Choroid plexus epithelial cell (primary cell): Measurements from ENCODE around the gene FAR1.
"Not testable (repeated sequence)": the region's sequence is repeated elsewhere in the genome, so short reads cannot be mapped to it uniquely, and the experiment has no call there.

ENCODE experiments used
- DNase-seq: peaks from one replicate; pipeline ENCODE4 v3.0.0-alpha.2; 2010; ENCODE audit warnings: low read depth
- H3K4me3 ChIP-seq: 2 replicates; pipeline ENCODE4 v1.5.1; 2011; ENCODE audit warnings: low read depth, mild to moderate bottlenecking, control low read depth, low read length, moderate library complexity
- TF ChIP-seq, protein P1 (sequence below): conservative IDR thresholded peaks from 2 replicates; pipeline ENCODE4 v1.5.1; 2011; ENCODE audit warnings: low read depth, mild to moderate bottlenecking, control low read depth, inconsistent platforms, low read length, moderate library complexity

FAR1 gene, protein sequence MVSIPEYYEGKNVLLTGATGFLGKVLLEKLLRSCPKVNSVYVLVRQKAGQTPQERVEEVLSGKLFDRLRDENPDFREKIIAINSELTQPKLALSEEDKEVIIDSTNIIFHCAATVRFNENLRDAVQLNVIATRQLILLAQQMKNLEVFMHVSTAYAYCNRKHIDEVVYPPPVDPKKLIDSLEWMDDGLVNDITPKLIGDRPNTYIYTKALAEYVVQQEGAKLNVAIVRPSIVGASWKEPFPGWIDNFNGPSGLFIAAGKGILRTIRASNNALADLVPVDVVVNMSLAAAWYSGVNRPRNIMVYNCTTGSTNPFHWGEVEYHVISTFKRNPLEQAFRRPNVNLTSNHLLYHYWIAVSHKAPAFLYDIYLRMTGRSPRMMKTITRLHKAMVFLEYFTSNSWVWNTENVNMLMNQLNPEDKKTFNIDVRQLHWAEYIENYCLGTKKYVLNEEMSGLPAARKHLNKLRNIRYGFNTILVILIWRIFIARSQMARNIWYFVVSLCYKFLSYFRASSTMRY

DNA sequence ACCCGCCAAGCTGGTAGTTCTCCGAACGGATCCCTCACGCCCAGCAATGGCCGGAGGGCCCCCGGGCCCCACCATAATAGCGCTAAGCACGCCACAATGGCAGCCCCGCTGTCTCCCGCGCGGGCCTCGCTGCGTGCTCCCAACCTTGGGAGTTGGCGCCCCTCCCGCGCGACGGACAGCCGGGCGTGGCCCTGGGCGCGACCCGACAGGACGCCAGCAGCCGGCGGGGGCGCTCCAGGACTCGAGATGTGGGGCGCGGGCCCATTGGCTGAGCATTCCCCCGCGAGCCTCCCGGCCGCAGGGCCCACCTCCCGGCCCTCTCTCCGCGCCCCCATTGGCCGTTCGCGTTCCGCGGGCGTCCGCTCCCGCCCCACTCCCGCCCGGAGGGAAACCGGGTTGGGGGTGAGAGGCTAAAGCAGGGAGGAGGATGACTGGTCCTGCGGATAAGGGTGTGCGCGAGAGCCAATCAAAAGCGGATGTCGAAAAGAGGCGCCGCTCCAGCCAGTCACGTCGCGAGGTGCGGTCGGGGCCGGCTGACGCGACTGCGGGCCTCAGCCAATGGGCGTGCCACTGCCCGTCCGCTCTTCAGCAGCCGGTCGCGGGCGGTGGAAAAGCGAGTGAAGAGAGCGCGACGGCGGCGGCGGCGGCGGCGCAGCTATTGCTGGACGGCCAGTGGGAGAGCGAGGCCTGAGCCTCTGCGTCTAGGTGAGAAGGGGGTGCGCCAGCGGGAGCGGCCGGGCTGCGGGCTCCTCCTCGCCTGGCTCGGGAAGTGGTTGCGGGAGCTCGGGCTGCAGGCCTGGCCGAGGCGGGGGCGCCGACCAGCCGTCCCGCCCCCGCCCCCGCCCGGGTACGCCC is at the start of gene FAR1:
Gene FAR1, plus strand, starts transcription at position 567 of the 855 bp plus-strand sequence. CDS start 26,098 bp downstream, outside the sequence.
- TF ChIP-seq, protein P1, sequence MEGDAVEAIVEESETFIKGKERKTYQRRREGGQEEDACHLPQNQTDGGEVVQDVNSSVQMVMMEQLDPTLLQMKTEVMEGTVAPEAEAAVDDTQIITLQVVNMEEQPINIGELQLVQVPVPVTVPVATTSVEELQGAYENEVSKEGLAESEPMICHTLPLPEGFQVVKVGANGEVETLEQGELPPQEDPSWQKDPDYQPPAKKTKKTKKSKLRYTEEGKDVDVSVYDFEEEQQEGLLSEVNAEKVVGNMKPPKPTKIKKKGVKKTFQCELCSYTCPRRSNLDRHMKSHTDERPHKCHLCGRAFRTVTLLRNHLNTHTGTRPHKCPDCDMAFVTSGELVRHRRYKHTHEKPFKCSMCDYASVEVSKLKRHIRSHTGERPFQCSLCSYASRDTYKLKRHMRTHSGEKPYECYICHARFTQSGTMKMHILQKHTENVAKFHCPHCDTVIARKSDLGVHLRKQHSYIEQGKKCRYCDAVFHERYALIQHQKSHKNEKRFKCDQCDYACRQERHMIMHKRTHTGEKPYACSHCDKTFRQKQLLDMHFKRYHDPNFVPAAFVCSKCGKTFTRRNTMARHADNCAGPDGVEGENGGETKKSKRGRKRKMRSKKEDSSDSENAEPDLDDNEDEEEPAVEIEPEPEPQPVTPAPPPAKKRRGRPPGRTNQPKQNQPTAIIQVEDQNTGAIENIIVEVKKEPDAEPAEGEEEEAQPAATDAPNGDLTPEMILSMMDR = peak; percentile 36
- H3K4me3 ChIP-seq = peak within 1 kb of the TSS; percentile 85
- DNase-seq = peak; percentile 100

DNA sequence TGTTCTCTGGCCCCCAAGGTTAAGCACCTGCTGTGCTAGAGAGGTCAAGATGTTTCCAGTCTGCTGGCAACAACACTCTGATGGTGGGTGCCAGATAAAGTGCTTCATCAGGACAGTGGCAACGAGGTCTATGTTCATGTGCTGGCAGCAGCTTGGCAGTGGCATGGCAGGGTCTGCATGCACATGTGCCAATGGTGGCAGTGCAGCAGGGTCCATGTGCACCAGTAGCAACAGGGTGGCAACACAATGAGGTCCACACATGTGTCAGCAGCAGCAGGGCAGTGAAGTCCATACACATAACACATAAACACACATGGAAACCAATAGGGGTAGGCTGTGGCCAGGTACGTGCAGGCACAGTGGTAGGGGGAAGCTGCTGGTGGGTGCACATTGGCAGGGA is 48.4 kb upstream of the FAR1 start:
- no peak overlapping the region for H3K4me3 ChIP-seq
- no peak for DNase-seq
- TF ChIP-seq, protein P1 = no peak

DNA sequence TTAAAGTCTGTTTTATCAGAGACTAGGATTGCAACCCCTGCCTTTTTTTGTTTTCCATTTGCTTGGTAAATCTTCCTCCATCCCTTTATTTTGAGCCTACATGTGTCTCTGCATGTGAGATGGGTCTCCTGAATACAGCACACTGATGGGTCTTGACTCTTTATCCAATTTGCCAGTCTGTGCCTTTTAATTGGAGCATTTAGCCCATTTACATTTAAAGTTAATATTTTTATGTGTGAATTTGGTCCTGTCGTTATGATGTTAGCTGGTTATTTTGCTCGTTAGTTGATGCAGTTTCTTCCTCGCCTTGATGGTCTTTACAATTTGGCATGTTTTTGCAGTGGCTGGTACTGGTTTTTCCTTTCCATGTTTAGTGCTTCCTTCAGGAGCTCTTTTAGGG is 41.6 kb upstream of the FAR1 start:
- DNase-seq = not testable (repeated sequence)

DNA sequence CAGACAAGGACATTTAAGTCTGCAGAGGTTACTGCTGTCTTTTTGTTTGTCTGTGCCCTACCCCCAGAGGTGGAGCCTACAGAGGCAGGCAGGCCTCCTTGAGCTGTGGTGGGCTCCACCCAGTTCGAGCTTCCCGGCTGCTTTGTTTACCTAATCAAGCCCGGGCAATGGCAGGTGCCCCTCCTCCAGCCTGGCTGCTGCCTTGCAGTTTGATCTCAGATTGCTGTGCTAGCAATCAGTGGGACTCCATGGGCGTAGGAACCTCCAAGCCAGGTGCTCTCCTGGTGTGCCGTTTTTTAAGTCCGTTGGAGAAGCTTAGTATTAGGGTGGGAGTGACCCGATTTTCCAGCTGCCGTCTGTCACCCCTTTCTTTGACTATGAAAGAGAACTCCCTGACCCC is 39.8 kb upstream of the FAR1 start:
- H3K4me3 ChIP-seq, DNase-seq: not testable (repeated sequence)

More for the DNA sequence above, 41.6 kb upstream of the FAR1 start:
- H3K4me3 ChIP-seq = not testable (repeated sequence)

DNA sequence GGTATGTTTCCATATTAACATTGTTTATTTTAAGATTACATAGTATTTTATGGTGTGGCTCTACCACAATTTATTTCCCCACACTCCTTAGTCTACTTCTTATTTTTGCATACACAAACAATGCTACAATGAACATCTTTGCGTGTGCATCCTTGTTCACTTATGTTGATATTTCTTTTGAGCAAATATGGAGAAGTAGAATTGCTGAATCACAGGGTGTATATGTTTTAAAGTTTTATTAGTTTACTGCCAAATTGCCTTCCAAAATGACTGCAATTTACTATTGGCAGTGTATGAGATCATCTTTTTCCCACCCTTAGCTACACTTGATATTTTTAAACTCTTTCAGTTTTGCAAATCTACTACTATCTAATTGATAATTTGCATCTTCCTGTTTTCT is 38.7 kb upstream of the FAR1 start:
- no peak for DNase-seq
- TF ChIP-seq, protein P1 = no peak
- H3K4me3 ChIP-seq = no peak overlapping the region

DNA sequence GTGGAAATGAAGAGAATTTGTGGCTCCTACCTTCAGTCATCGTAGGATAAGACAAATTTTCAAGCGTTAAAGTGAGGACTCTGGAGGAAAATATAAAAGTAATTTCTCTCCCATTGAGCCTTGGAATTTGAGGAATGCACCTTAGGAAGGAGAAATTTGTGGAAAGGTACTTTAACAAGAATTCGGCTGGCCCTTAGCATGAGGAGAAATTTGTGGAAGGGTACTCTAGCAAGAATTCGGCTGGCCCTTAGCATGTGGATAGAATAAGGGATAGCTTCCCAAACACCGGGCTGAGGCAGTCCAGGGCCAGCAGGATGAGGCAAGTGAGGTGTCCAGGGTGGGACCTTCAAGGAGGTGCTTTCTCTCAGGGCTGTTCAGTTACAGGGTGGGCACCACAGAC is 33.2 kb upstream of the FAR1 start:
- TF ChIP-seq, protein P1 = no peak
- no peak for DNase-seq
- no peak overlapping the region for H3K4me3 ChIP-seq

DNA sequence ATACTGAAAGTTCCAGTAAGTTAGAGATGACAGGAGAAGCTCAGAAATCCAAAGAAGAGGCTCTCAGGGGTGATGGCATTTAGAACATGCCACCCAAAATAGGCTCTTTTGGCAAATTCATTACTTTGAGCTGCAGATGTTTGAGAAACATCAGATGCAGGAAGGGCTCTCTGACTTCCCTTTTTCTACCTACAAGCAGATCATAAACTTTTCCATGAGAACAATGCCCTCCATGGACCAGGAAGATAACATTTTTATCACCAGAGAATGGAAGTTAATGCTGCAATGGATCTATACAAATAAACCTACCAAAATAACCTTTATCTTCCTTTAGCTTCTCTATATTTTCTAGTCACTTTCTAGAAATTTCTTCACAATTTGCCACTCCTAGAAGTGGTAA is 32.7 kb upstream of the FAR1 start:
- no peak overlapping the region for H3K4me3 ChIP-seq
- no peak for DNase-seq
- TF ChIP-seq, protein P1 = no peak
